ENCODE measurements around the gene NKIRAS2. TPM values are rescaled to one million over a fixed set of nuclear protein-coding genes. Genes with fewer than 3 reads are reported as not detected.

Gene NKIRAS2
- total and polyA plus RNA-seq, 2 of the 13 experiments (the other 11 are each of a cell fraction or from before 2014, with no cell fraction given): 27.9 to 42.0 TPM

DNA sequence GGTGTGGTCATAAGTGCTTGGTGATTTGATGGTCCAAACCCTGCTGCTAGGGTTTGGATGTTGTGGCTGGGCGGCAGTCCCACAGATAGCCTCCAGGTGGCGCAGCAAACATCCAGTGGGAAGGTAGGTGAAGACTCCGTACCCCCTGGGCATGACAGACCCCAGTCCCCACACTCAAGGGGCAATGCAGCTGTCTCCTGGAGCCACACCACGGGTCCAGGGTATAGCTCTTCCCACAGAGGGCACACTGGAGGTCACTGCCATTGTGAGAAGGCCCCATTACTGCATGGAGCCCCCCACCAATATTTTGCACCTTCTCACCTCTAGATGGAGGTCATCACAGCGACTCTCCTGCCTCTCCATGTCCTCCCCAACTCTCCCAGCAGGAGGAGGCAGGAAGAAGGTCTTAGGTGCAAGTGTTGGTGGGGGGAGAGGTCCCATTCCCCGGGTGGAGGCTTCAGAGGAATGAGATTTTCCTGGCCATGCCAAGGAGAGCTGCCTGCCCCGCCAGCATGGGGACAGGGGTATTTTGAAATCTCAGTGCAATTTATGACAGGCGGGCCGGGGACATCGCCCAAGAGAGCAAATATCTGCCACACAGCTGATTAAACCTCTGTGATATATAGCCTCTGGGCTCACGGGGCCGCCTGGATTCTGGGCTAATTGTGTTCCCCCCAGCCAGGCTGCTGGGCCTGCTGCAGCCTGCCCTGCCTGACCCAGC lies 47.6 kb downstream of the NKIRAS2 start (continued):
- TF ChIP-seq, protein P1, sequence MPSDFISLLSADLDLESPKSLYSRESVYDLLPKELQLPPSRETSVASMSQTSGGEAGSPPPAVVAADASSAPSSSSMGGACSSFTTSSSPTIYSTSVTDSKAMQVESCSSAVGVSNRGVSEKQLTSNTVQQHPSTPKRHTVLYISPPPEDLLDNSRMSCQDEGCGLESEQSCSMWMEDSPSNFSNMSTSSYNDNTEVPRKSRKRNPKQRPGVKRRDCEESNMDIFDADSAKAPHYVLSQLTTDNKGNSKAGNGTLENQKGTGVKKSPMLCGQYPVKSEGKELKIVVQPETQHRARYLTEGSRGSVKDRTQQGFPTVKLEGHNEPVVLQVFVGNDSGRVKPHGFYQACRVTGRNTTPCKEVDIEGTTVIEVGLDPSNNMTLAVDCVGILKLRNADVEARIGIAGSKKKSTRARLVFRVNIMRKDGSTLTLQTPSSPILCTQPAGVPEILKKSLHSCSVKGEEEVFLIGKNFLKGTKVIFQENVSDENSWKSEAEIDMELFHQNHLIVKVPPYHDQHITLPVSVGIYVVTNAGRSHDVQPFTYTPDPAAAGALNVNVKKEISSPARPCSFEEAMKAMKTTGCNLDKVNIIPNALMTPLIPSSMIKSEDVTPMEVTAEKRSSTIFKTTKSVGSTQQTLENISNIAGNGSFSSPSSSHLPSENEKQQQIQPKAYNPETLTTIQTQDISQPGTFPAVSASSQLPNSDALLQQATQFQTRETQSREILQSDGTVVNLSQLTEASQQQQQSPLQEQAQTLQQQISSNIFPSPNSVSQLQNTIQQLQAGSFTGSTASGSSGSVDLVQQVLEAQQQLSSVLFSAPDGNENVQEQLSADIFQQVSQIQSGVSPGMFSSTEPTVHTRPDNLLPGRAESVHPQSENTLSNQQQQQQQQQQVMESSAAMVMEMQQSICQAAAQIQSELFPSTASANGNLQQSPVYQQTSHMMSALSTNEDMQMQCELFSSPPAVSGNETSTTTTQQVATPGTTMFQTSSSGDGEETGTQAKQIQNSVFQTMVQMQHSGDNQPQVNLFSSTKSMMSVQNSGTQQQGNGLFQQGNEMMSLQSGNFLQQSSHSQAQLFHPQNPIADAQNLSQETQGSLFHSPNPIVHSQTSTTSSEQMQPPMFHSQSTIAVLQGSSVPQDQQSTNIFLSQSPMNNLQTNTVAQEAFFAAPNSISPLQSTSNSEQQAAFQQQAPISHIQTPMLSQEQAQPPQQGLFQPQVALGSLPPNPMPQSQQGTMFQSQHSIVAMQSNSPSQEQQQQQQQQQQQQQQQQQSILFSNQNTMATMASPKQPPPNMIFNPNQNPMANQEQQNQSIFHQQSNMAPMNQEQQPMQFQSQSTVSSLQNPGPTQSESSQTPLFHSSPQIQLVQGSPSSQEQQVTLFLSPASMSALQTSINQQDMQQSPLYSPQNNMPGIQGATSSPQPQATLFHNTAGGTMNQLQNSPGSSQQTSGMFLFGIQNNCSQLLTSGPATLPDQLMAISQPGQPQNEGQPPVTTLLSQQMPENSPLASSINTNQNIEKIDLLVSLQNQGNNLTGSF (CRISPR knock-in tag; IDR thresholded peaks at IDR 0.05): no peak; the same call in 1 of the 2 replicates
- TF ChIP-seq, protein P2, sequence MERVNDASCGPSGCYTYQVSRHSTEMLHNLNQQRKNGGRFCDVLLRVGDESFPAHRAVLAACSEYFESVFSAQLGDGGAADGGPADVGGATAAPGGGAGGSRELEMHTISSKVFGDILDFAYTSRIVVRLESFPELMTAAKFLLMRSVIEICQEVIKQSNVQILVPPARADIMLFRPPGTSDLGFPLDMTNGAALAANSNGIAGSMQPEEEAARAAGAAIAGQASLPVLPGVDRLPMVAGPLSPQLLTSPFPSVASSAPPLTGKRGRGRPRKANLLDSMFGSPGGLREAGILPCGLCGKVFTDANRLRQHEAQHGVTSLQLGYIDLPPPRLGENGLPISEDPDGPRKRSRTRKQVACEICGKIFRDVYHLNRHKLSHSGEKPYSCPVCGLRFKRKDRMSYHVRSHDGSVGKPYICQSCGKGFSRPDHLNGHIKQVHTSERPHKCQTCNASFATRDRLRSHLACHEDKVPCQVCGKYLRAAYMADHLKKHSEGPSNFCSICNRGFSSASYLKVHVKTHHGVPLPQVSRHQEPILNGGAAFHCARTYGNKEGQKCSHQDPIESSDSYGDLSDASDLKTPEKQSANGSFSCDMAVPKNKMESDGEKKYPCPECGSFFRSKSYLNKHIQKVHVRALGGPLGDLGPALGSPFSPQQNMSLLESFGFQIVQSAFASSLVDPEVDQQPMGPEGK (CRISPR knock-in tag; IDR thresholded peaks at IDR 0.05): peak; percentile 79
- TF ChIP-seq HOXA5 (CRISPR knock-in tag; IDR thresholded peaks at IDR 0.05): no peak
- TF ChIP-seq ZMYM4 (CRISPR knock-in tag; IDR thresholded peaks at IDR 0.05): no peak
- peak; percentile 51; the same call in 1 of the 2 replicates for TF ChIP-seq THAP11 (CRISPR knock-in tag; IDR thresholded peaks at IDR 0.05)
- TF ChIP-seq NR2C2 (CRISPR knock-in tag; IDR thresholded peaks at IDR 0.05; ENCODE audit: borderline replicate concordance): peak; percentile 62
- TF ChIP-seq FOXK2 (IDR thresholded peaks at IDR 0.05): no peak
- TF ChIP-seq POLR2A (IDR thresholded peaks at IDR 0.05; ENCODE audit: insufficient read depth in 1 of 2, low read depth in 2 of 2, low read length in 2 of 2): no peak
- TF ChIP-seq SOX13 (IDR thresholded peaks at IDR 0.05): no peak
- no peak for TF ChIP-seq SOX13 (CRISPR knock-in tag; conservative IDR thresholded peaks at IDR 0.05 in 1 of 2, IDR thresholded peaks at IDR 0.05 in 1 of 2)
- TF ChIP-seq ZKSCAN8 (CRISPR knock-in tag; IDR thresholded peaks at IDR 0.05; ENCODE audit: borderline replicate concordance): no peak
- TF ChIP-seq, protein P3, sequence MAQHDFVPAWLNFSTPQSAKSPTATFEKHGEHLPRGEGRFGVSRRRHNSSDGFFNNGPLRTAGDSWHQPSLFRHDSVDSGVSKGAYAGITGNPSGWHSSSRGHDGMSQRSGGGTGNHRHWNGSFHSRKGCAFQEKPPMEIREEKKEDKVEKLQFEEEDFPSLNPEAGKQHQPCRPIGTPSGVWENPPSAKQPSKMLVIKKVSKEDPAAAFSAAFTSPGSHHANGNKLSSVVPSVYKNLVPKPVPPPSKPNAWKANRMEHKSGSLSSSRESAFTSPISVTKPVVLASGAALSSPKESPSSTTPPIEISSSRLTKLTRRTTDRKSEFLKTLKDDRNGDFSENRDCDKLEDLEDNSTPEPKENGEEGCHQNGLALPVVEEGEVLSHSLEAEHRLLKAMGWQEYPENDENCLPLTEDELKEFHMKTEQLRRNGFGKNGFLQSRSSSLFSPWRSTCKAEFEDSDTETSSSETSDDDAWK (CRISPR knock-in tag; IDR thresholded peaks at IDR 0.05): no peak
- TF ChIP-seq, protein P4, sequence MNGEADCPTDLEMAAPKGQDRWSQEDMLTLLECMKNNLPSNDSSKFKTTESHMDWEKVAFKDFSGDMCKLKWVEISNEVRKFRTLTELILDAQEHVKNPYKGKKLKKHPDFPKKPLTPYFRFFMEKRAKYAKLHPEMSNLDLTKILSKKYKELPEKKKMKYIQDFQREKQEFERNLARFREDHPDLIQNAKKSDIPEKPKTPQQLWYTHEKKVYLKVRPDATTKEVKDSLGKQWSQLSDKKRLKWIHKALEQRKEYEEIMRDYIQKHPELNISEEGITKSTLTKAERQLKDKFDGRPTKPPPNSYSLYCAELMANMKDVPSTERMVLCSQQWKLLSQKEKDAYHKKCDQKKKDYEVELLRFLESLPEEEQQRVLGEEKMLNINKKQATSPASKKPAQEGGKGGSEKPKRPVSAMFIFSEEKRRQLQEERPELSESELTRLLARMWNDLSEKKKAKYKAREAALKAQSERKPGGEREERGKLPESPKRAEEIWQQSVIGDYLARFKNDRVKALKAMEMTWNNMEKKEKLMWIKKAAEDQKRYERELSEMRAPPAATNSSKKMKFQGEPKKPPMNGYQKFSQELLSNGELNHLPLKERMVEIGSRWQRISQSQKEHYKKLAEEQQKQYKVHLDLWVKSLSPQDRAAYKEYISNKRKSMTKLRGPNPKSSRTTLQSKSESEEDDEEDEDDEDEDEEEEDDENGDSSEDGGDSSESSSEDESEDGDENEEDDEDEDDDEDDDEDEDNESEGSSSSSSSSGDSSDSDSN (CRISPR knock-in tag; IDR thresholded peaks at IDR 0.05): peak; percentile 56; the same call in 1 of the 2 replicates
- TF ChIP-seq, protein P5, sequence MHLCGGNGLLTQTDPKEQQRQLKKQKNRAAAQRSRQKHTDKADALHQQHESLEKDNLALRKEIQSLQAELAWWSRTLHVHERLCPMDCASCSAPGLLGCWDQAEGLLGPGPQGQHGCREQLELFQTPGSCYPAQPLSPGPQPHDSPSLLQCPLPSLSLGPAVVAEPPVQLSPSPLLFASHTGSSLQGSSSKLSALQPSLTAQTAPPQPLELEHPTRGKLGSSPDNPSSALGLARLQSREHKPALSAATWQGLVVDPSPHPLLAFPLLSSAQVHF (CRISPR knock-in tag; IDR thresholded peaks at IDR 0.05): no peak
- TF ChIP-seq, protein P6, sequence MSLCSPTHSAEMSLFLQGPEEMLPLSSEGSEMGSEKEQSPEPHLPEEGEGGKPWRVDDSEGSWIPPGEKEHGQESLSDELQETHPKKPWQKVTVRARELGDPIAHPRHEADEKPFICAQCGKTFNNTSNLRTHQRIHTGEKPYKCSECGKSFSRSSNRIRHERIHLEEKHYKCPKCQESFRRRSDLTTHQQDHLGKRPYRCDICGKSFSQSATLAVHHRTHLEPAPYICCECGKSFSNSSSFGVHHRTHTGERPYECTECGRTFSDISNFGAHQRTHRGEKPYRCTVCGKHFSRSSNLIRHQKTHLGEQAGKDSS (CRISPR knock-in tag; IDR thresholded peaks at IDR 0.05; ENCODE audit: borderline replicate concordance, low read depth): no peak
- peak; percentile 53; the same call in 1 of the 2 replicates for TF ChIP-seq ERF (CRISPR knock-in tag; IDR thresholded peaks at IDR 0.05)
- no peak for TF ChIP-seq ZSCAN20 (CRISPR knock-in tag; IDR thresholded peaks at IDR 0.05; ENCODE audit: borderline replicate concordance)

Measured in HepG2 (cell line).